ENCODE data around the gene TRIM14.

- no peak for TF ChIP-seq TAF1 (IDR thresholded peaks at IDR 0.05; ENCODE audit: low read depth, low read length)
- TF ChIP-seq POLR2AphosphoS5 (IDR thresholded peaks at IDR 0.05; ENCODE audit: low read depth, low read length), result no peak
- no peak for TF ChIP-seq POLR2A (IDR thresholded peaks at IDR 0.05; ENCODE audit: low read depth, low read length)
- no peak for TF ChIP-seq PAX5 (IDR thresholded peaks at IDR 0.05; ENCODE audit: insufficient read depth, low read length, severe bottlenecking)
- TF ChIP-seq SPI1 (IDR thresholded peaks at IDR 0.05; ENCODE audit: low read depth, low read length), result no peak
- no peak for TF ChIP-seq POU2F2 (IDR thresholded peaks at IDR 0.05; ENCODE audit: low read depth, low read length)
These were observed 15.9 kb upstream of the TRIM14 start for GRCh38 chr9:98134702-98135557.

All from GM12891 (cell line).